HG03108 (cell line): ENCODE results near the gene SDK1.

Experiments used
- ATAC-seq: cut with Tn5 transposase; IDR thresholded peaks from one replicate; pipeline ENCODE4 v1.9.1; 2021; ENCODE audit warnings: moderate library complexity; ENCODE audit not compliant: unreplicated experiment

Gene SDK1

DNA sequence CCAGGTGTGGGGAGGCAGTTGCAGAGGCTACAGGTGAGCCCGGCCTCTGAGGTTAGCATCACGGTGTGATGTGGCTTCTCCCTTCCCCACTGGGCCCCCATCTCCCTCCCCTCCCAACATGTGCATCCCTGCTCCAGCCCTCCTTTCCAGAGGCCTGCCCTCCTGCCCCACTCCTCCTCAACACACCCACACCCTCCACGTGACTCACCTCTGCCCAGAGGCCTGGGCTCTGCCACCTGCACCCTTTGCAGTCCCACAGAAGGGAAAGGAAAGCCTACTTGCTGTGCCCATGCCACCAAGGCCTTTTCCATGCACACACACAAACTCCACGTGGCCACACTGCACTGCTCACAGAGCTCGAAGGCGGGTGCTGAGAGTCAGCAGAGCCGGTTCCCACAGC lies 880.4 kb downstream of the SDK1 start:
- ATAC-seq: no peak

DNA sequence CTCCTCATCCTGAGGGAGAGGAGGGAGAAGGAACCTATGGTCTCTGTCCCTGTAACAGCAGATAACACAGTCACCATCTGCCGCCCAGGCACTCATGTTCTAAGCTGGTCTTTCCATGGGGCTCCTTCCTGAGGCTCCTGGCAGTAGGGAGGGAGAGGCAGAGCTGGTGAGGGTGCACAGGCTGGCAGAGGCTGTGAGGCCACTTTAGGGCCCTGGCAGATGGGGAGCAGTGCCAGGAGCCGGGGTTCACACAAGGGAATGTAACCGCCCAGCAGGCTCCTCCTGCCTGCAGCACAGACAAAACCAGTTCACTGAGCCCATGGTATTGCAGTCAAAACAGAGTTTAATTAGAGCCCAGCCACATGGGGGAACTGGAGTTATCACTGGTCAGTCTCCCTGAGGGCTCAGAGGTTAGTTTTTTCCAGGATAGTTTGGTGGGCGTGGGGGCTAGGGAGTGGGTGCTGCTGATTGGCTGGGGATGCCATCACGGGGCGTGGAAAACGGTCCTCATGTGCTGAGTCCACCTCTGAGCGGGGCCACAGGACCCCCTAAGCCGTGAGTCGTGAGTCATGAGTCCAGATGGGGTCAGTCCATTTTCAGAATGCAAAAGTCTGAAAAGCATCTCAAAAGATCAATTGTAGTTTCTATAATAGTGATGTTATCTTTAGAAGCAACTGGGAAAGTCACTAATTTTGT lies 881.7 kb downstream of the SDK1 start:
- ATAC-seq: no peak

DNA sequence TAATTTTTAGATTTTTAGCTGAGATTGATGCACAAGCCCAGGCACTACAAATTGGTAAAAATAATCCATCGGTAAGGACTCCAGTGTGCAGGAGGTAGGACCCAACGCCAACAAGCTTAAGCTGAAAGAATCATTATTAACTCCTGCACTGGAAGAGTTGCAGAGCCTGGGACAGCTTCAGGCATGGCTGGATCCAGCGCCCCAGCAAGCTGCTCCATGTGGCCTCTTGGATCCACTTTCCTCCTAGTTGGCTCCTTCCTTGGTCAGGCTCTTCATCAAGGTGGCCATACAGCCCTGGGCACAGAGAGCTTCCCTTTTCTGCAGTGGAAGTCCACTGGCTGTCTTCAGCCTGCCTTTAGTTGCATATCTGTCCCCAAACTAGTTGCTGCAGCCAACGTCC lies 883.6 kb downstream of the SDK1 start:
- no peak for ATAC-seq

DNA sequence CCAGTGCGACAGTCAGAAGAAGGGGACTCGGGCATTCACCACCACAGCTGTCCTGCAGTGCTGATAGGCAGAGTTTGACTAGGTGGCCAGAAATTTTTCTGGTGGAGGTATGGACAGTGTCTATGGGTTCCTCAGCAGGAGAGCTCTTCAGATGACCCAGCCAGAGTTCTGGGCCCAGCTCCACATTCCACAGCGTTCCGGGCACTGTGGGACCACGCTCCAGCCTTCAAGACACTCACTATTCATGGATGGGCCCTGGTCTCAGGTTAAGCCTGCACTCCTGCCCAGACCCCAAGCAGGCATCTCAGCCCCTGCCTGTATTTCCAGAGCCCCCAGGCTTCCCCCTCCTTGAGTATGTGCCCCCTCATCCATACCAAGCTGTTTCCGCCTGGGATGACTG lies 884.1 kb downstream of the SDK1 start:
- no peak for ATAC-seq

DNA sequence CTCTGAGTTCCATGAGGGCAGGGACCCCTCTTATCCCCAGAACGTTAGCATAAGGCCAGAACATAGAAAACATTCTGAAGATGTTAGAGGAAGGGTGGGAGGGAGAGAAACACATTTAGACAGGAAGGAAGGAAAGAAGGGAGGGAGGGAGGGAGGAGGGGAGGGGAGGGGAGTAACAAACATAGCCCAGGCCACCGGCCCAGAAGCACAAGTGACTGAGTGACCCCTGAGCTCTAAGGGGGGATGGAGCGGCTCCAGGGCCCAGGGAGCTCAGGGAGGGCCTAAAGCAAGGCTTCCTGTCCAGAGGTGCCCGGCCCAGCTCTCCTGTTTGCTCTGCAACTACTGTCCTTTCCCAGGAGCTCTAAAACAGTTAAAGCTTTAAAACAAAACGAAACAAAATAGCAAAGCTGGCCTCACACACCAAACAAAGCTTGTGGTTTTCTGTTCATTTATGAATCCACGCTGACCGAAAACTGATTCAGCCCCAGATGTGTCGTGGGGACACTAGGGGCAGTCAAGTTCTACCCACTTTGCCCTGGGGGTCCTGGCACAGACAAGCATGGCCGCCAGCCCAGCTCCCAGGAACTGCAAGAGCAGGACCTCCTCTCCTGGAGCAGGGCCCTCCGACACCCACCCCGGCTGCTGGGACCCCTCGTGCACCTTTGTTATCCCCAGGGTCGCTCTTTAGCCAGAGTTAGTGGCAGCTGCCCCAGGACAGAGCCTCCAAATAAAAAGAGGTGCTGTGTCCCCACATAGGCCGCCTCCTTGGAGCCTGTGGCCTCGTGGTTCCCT lies 884.9 kb downstream of the SDK1 start:
- ATAC-seq: no peak

DNA sequence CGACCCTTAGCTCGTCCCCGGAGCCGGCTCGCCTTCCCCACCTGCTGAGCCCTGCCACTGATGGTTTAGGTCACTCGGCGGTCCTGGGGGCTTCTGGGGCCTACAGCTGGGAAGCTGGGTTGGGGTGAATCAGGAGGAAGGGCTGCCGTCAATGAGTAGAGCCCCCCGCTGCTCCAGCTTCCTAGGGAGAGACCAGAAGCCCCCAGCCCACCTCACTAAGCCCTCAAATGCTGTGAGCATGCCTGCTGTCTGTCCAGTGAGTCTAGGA lies 885.4 kb downstream of the SDK1 start:
- no peak for ATAC-seq

DNA sequence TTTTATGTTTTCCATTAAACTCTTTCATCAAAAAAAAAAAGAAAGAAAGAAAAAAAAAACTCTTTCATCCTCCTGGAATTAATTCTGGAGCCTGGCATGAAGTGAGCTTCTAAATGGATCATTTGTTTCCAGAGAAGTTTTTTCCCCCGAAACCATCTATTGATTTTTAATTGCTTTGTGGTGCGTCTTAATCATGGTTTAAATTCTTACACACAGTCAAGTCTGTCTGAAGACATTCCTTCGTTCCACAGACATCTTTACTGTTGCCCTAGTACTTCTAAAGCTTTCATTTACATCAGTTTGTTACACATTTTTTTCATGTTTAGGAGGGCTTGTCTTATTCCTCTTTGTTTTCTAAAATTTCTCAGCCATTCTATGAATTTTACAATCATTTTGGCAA lies 887.6 kb downstream of the SDK1 start:
- ATAC-seq: no peak

DNA sequence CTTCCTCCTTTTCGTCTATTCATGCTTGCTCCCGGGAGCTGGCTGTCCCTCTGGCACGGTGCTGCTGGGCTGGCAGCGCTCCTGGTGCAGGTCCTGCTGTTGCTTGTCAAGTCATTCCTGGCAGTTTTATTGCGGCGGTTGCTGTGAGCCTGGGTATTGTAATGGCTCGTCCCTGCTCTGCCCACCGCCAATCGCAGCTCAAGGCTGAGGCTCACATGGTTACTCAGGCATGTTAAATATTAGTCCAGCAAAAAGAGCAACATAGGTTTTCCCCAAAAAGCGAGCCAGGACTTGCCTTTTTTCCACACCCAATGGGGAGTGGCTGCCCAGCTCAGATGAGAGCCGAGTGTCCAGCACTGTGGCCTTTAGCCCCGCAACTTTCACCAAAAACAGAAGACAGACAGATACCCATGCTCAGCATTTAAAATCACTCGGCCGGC lies 888.1 kb downstream of the SDK1 start:
- no peak for ATAC-seq

DNA sequence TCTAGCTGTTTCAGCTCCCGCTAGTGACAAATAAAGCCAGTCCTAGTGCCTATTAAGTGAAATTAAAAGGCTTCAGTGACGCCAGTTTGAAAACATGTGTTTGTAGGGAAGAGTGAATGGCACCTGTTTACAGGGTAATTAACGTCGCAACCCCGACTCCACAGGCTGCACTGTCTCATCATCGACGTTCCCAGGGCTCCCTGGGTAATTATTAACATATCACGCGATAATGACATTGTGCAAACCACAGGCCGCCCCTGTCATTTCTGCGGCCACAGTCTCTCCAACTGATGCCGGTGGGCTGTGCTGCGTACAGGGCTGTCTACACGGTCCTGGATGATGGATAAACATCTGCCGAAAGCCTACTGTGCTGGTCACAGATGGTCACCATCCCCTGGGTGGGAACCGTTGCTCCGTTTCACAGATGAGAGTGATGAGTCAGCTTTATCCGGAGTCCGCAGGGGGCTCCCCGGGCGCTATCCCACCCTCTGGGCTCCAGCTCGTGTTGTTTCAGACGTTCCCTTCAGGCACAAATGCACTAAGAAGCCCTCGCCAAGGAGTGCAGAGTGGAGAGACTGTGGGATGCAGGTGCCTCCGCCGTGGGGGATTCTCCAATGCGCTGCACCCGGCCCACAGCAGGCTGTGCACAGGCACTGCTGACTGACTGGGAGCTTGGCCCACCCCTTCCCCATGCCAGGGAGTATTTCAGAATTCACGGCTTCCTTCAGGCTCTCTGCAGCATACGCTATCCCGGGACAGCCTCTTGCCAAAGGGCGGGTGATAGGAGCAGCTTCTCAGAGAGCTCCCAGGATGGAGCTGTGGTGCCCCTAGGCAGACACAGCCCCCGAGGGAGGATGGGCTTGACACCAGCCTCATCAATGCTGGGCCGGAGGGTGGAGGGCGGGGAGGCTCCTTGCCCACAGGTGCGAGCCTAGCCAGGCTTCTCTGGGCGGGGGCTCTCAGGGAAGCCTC lies 889.2 kb downstream of the SDK1 start:
- ATAC-seq: no peak

DNA sequence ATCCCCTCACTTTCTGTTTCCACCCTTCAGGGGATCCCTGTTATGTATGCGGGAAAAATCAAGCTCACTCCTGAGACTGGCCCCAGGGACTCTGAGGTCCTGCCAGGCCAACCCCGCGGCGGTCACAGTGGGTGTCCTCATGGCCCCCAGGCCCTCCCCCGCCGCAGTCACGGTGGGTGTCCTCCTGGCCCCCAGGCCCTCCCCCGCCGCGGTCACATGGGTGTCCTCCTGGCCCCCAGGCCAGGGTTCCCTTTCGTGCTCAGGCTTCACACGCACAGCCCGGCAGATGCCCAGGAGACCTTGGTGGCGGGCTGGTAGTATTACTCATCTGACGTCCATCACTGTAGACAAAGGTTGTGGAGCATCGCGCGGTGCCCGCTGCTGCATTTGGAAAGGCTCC lies 890.0 kb downstream of the SDK1 start:
- no peak for ATAC-seq

DNA sequence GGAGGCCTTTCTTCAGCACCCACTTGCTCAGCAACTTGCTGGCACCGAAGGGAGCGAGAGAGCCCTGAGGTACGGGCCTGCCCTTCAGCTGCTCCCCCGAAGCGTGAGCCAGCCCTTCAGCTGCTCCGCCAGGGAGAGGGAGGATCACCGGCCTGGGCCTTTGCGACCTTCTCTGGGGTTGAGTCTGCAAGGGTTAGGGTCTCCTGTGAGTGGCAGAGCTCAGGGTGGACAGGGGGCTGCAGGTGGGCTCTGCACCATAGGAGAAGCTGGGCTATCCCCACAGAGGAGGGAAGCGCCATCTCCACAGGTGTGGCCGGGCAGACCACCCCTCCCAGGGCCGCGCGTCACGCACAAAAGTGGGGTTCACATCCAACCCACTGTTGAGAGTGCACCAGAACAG lies 890.5 kb downstream of the SDK1 start:
- no peak for ATAC-seq

DNA sequence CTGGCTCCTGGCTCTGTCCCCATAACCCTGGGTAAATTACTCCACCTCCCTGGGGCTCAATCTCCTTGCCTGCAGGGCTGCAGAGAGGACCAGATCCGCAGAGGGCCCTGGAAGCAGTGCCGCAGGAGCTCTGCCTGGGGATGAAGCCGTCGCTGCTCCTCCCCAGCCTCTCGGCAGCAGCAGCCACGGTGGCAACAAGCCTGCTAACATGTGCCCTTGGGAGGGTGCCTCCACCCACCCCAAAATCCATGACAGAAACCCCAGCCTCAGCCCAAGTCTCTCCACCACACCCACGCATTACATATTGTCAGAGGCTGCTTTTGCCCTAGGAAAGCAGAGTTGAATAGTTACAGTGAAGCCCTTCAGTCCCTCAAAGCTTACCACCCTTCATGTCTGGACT lies 894.6 kb downstream of the SDK1 start:
- ATAC-seq: no peak

DNA sequence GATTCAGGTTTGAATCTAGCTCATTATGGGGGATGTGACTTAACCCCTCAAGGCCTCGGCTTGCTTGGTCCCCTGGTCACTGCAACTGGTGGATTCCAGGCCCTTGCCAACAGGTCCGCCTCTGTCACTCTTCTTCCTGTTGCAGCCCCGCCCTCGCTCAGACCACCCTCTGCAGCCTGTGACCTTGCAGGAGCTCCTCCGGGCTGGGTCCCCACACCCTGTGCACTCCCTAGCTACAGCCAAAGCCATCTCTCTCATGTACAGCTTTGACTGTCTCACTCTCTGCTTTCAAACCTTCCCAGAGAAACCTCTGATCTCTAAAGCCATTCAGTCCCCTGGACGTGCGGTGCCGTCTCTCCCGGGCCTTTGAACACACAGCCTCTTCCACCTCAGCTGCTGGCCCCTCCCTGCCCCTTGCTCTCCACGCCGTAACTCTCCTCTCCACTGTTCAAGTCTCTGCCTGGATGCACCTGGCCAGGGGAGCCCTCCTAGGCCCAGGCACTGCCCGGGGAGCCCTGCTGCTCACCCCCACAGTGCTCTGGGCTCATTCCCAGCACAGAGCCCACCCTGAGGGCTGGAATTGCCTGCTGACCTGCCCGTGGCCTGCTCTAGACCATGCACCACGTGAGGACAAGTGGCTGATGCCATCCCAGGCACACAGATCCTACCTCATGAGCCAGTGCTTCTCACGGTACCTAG lies 895.2 kb downstream of the SDK1 start:
- no peak for ATAC-seq

DNA sequence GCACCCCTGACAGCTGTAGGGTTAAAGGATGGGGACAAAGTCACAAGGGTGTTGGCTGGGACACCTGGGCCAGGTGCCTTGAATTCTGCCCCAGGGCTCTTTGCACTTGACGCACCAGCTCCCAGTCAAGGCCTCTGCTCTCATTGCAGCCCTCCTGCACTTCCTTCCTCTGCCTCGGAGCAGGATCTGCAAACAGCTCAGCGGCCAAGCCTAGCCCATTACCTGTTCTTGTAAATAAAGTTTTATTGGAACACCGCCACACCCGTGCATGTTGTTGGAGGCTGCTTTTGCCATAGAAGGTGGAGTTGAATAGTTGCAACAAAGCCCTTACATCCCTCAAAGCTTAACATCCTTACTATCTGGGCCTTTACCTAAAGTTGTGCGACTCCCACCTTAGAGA lies 897.2 kb downstream of the SDK1 start:
- no peak for ATAC-seq

DNA sequence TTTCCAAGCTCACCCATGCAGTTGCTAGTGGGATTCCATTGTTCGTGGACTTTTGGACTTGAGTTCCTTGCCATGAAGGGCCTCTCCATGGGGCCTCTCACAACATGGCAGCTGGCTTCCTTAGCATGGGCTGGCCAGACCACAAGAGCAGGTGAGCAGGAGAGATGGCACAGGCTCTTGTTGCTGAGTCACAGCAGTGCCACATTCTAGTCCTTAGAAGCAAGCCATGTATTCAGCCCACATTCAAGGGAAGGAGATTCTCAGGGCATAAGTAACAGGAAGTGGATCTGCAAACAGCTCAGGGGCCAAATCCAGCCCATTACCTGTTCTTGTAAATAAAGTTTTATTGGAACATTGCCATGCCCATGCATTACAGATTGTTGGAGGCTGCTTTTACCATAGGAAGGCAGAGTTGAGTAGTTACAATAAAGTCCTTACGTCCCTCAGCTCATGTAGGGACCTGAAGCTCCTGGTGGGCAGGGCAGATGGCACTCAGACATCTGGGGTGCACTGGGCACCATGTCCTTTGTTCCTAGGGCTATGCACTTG lies 899.6 kb downstream of the SDK1 start:
- no peak for ATAC-seq

DNA sequence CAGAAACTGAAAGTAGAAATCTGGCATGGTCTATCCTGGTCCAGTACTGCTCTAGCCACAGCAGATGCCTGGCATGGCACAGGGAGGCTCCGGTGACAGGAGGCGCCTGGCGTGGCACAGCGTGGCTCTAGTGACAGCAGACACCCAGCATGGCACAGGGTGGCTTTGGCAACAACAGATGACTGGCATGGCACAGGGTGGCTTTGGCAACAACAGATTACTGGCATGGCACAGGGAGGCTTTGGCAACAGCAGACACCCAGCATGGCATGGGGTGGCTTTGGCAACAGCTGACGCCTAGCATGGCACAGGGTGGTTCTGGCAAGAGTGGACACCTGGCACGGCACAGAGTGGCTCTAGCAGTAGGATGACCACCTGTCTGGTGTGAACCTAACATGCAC lies 900.5 kb downstream of the SDK1 start:
- ATAC-seq: no peak

DNA sequence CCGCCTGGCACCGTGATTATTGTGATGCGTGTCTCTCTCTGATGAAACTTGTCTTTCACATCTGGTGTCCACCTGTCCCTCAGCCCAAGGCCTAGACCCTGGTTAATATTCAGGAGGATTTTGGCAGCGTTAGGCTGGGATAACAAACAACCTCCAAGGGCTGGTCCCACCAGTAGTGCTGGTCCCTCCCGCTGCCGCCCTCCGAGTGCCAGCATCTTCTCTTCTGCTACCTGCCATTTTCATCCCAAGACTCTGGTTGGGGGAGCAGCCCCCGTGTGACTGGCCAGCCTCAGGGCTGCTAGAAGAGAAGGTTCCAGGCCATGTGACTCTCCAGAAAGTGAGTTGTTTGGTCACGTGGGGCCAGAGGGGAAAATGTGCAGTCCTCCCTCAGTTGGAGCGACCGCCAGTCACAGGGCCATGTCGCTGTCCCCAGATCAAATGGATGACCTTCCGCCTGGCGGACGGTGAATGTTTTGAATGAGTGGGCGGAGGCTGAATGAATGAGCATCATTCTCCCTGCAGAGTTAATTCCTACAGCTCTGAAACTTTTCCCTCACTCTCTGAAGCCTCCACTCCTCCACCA lies 901.2 kb downstream of the SDK1 start:
- no peak for ATAC-seq

DNA sequence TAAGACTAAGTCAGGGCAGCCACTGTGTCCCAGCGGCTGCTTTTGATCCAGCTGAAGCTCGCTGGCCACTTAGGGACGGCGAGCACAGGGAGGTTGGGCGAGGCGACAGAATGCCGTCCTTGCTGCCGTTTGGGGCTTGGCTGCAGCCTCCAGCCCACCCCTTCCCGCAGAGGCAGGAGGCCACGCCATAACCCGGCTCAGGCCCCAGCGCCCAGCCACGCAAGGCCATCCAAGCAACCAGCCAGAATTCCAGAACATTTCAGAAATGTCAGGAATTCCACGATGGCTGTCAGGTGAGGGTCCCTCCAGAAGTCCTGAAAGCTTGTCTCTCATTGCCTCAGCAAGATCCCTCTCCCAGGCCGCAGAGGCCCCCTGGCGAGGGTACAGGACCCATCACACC lies 901.9 kb downstream of the SDK1 start:
- no peak for ATAC-seq

DNA sequence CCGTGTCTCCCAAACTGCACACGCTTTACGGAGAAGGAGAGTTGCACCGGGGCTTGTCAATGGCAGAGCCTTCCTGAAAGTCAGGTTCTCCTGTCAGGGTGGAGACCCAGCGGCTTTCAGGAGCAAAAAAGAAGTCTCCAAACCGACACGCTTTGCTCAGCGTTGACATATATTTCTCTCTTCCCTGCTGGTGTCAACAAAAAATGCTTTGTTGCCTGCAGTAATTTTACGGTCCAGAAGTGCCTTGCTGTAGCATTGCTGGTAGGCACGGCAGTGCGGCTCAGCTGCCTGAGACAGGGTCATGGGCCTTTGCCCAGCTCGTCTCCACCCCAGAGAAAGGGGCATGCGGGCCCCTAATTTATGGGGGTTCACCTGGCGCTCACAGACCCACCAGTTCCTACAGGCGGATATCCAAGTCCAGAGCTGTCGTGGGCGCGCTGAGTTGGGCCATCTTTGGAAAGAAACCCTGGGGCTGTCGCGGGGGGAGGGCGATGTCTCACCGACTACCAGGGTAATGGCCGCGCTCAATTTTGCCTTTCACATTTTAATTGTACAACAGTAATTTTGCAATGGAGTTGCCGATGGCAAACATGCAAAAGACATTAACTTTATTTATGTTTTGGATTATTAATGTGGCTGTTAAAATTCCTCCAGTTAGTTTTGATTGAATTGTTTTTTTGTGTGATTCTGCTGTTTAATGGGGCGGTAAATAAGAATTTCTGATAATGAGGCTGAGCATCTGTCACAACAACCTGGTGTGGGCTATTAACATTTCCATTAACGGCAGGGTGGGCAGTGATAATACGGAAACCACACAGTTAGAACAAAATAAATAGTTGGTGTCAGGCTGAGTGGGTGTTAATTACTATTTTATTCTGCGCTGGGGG lies 902.8 kb downstream of the SDK1 start:
- no peak for ATAC-seq
